ENCODE results near the gene JAKMIP2. TPM values are rescaled to one million over a fixed set of nuclear protein-coding genes. Genes with fewer than 3 reads are reported as not detected.

The JAKMIP2 gene
- polyA plus RNA-seq, 1 donor from 2014 or later, result 46.3 TPM

GRCh38 chr5:147746986-147747385, 35.5 kb downstream of the JAKMIP2 start:
- Histone ChIP-seq H3K36me3 (ENCODE audit: insufficient read depth, low read length) (no peaks in the 10 kb centered on the region), H3K4me3 (ENCODE audit: low read length) (no peak overlapping the region), H3K4me2 (ENCODE audit: low read length) (no peak overlapping the region), H3K79me2 (replicated peaks; ENCODE audit: insufficient read depth, low read length) (peaks cover 53% of the 10 kb centered on the region), H3K27me3 (ENCODE audit: insufficient read depth, low read depth, low read length) (no peaks in the 10 kb centered on the region), H4K20me1 (ENCODE audit: insufficient read depth) (no peaks in the 10 kb centered on the region), H3K9me3 (ENCODE audit: low read length) (no peaks in the 10 kb centered on the region), H2AFZ (ENCODE audit: low read depth, low read length) (no peak overlapping the region), H3K9ac (ENCODE audit: low read length) (no peak overlapping the region), H3F3A (ENCODE audit: insufficient read depth, low read length, poor library complexity, severe bottlenecking) (peaks cover 2% of the 10 kb centered on the region), H3K9me2 (ENCODE audit: insufficient read depth, low read length) (no peaks in the 10 kb centered on the region), H3K27ac (ENCODE audit: low read length) (no peak overlapping the region)
- TF ChIP-seq SMC3 (conservative IDR thresholded peaks at IDR 0.05; ENCODE audit: poor library complexity) (no peak), RAD21 (conservative IDR thresholded peaks at IDR 0.05) (no peak), TAF1 (IDR thresholded peaks at IDR 0.05; ENCODE audit: low read depth) (no peak), POLR2AphosphoS5 (IDR thresholded peaks at IDR 0.05) (no peak), EP300 (conservative IDR thresholded peaks at IDR 0.05; ENCODE audit: poor library complexity, severe bottlenecking) (no peak), EZH2 (IDR thresholded peaks at IDR 0.05; ENCODE audit: borderline replicate concordance, insufficient read depth, low read length, poor library complexity, severe bottlenecking) (no peak), MXI1 (conservative IDR thresholded peaks at IDR 0.05; ENCODE audit: poor library complexity, severe bottlenecking) (no peak), CTCF (IDR thresholded peaks at IDR 0.05; ENCODE audit: poor library complexity, severe bottlenecking) (no peak)
- TF ChIP-seq, protein P1, sequence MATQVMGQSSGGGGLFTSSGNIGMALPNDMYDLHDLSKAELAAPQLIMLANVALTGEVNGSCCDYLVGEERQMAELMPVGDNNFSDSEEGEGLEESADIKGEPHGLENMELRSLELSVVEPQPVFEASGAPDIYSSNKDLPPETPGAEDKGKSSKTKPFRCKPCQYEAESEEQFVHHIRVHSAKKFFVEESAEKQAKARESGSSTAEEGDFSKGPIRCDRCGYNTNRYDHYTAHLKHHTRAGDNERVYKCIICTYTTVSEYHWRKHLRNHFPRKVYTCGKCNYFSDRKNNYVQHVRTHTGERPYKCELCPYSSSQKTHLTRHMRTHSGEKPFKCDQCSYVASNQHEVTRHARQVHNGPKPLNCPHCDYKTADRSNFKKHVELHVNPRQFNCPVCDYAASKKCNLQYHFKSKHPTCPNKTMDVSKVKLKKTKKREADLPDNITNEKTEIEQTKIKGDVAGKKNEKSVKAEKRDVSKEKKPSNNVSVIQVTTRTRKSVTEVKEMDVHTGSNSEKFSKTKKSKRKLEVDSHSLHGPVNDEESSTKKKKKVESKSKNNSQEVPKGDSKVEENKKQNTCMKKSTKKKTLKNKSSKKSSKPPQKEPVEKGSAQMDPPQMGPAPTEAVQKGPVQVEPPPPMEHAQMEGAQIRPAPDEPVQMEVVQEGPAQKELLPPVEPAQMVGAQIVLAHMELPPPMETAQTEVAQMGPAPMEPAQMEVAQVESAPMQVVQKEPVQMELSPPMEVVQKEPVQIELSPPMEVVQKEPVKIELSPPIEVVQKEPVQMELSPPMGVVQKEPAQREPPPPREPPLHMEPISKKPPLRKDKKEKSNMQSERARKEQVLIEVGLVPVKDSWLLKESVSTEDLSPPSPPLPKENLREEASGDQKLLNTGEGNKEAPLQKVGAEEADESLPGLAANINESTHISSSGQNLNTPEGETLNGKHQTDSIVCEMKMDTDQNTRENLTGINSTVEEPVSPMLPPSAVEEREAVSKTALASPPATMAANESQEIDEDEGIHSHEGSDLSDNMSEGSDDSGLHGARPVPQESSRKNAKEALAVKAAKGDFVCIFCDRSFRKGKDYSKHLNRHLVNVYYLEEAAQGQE (IDR thresholded peaks at IDR 0.05; ENCODE audit: borderline replicate concordance), result no peak

DNA sequence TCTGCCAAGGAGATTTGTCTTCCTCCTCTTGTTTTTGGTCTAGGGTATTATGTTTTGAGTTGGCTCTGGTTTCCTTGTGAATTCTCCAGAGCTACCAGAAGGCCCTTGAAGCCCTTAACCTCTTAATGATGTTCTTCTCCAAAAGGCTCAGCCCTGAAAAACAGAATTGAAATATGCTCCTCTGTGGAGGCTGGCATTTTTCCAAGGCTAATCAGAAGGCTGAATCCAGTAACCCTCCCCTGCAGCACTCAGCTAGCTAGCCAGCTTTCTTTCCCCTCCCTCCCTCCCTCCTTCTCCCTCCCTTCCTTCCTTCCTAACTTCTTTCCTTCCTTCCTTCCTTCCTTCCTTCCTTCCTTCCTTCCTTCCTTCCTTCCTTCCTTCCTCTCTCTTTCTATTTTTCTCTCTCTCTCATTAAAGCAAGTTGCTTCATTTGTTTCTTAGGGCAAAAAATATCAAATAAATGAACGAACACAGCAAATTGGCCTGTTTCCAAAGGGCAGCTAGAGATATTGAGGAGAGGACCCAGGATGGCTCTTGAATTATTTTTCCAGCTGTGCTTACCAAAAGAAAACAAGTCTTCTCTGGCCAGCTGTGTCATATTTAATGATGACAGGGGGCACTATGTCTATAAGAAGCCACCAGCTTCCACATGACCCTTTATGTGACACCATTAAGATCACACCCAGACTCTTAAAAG, 38.7 kb downstream of the JAKMIP2 start:
- H2AFZ ChIP-seq (ENCODE audit: low read depth, low read length), result no peak overlapping the region
- H3K27me3 ChIP-seq (ENCODE audit: insufficient read depth, low read depth, low read length), result no peaks in the 10 kb centered on the region
- H3K9me3 ChIP-seq (ENCODE audit: low read length), result no peaks in the 10 kb centered on the region
- peaks cover 51% of the 10 kb centered on the region for H3K79me2 ChIP-seq (replicated peaks; ENCODE audit: insufficient read depth, low read length)
- no peak overlapping the region for H3K4me2 ChIP-seq (ENCODE audit: low read length)
- TF ChIP-seq EZH2 (IDR thresholded peaks at IDR 0.05; ENCODE audit: borderline replicate concordance, insufficient read depth, low read length, poor library complexity, severe bottlenecking), result no peak
- TF ChIP-seq TAF1 (IDR thresholded peaks at IDR 0.05; ENCODE audit: low read depth), result no peak
- TF ChIP-seq SMC3 (conservative IDR thresholded peaks at IDR 0.05; ENCODE audit: poor library complexity), result no peak
- TF ChIP-seq MXI1 (conservative IDR thresholded peaks at IDR 0.05; ENCODE audit: poor library complexity, severe bottlenecking), result no peak
- peaks cover 2% of the 10 kb centered on the region for H3F3A ChIP-seq (ENCODE audit: insufficient read depth, low read length, poor library complexity, severe bottlenecking)
- H3K4me3 ChIP-seq (ENCODE audit: low read length), result no peak overlapping the region
- no peak overlapping the region for H3K27ac ChIP-seq (ENCODE audit: low read length)
- H4K20me1 ChIP-seq (ENCODE audit: insufficient read depth), result peaks cover under 1% of the 10 kb centered on the region
- H3K9me2 ChIP-seq (ENCODE audit: insufficient read depth, low read length), result no peaks in the 10 kb centered on the region
- H3K9ac ChIP-seq (ENCODE audit: low read length), result no peak overlapping the region
- H3K36me3 ChIP-seq (ENCODE audit: insufficient read depth, low read length), result no peaks in the 10 kb centered on the region
